NCI-H2107 treated with DMSO at 0.1 percent for 48 hours (cell line): ENCODE measurements around the gene RETN.

Experiments used
- DNase-seq: peaks from one replicate; lab custom pipeline; 2025; ENCODE audit not compliant: unreplicated experiment; lab: John Stamatoyannopoulos, UW

RETN gene, protein sequence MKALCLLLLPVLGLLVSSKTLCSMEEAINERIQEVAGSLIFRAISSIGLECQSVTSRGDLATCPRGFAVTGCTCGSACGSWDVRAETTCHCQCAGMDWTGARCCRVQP

DNA sequence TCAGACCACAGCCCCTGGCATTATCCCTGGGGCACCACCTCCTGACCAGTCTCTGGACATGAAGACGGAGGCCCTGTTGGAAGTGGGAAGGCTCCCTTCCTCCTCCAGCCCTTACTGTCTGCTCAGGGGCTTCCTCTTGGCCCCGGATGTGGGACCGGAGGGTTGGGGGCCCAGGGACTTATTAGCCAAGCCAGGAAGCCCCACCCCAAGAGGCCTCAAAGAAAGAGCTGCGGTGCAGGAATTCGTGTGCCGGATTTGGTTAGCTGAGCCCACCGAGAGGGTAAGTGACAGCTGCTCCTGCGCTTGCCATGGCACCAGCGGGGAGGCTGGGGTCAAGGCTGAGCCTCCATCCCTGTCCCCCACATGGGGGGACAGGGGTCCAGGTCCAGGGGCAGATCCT lies at the start of gene RETN:
Gene RETN (plus strand): TSS at position 208 of the 400 bp plus-strand sequence. CDS start 278 bp downstream, outside the sequence.
- no peak for DNase-seq

DNA sequence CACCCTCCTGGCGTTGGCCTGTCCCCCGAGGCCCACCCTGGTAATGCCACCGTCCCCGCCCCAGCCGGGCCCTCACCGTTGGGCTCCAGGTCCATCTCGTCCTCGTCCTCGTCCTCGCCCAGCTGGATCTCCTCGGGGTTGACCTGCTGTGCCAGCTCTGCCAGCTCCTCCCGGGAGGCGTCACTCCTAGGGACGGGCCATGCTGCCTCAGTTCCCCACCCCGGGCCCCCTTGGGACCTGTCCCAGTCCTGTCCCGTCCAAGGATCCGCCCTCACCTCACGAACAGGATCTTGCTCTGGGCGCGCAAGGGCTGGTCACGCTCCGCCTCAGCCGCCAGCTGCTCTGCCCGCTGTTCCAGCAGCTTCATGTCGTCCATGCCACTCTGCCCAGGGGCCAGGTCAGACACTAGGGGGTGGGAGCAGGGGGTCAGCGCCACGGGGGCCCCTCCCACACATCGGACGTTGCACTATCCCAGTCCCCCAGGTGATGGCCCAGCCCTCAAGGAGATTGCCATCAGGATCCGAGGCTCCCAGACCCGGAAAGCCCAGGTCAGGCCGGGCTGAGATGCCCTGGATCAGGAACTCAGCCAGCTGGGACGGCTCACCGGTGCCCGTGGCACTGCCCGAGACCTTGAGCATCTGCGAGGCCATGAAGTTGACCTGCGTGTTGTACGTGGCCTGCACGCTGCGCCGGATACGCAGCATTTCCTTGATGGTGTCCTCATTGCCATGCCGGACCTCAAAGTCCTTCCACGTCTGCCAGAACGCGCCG lies 49.0 kb upstream of the RETN start:
- no peak for DNase-seq

GRCh38 chr19:7620442-7621412 lies 48.1 kb upstream of the RETN start:
- DNase-seq = no peak

DNA sequence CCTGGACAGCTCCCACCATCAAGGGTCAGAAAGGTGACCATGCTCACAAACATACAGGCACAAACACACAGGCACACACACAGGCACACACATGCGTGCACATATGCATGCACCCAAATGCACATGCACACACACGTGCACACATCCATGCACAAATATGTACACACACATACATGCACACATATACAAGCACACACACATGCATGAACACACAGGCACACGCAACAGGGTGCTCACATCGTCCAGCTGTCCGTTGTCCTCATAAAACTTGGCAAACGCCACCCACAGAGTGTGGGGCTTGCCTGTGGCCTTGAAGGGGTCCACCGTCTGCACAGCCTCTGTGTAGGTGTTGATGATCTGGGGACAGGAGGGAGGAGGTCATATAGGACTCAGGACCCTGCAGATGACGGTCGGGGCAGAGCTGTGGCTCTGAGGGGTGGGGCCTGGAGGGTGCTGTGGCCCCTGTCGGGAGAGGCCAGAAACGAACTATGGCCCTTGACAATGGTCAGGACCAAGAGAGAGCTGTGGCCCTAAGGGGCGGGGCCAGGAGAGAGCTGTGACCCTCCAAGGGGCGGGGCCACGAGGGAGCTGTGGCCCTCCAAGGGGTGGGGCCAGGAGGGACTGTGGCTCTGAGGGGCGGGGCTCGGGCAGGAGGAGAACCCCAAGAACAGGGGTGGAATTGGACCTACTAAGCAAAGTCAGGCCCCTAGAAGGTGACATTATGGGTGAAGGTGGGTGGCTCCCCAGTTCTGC lies 45.7 kb upstream of the RETN start:
- no peak for DNase-seq

GRCh38 chr19:7623725-7624603 lies 44.9 kb upstream of the RETN start:
- DNase-seq = no peak

- DNase-seq = no peak
Observed at GRCh38 chr19:7624810-7625209, 44.0 kb upstream of the RETN start.

DNA sequence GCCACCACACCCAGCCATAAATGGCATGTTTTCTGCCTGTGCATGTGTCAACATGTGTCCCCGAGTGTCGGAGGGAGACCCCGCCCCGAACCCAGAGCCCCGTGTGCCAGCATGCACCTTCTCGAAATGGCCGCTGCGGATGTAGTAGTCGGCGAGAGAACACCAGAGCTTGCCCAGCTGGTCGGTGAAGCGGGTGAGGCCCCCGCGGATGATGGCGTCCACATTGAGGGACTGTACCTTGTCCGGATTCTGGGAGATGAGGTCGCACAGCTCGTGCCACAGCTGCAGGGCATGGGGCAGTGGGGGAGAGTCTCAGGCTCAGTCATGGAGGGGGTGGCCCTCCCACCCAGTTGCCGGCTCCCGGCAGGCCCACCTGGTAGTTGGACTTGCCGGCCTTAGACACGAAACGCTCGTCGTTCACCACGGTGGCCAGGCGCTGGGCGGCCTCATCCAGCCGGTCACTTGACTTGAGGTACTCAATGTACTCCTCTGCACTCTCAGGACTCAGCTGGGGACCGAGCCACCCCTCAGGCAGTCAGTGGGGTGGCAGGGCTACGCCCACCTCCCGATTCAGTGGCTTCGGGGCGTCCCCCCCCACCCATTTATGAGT lies 43.0 kb upstream of the RETN start:
- no peak for DNase-seq

DNA sequence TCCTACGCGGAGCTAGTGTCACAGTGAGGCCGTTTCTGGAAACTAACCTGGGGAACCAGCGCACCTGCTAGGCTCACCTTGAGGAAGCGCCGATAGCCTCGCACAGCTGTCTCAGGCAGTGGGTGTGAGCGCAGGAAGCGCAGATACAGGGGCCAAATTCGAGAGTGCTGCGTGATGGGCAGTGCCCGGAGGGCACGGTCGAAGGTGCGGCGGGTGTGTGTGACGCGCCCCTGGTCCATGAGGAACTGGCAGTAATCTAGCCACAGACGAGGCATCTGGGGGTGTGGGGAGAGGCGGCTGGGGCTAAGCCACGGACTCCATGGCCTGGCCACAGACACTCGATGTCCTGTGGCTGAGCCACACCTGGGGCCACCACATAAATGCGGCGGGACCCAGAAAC lies 41.7 kb upstream of the RETN start:
- DNase-seq = no peak

- DNase-seq = no peak
Observed at GRCh38 chr19:7628589-7629311, 40.1 kb upstream of the RETN start.

- peak; percentile 98 for DNase-seq
Observed at GRCh38 chr19:7629347-7630054, 39.3 kb upstream of the RETN start, which contains the start of the genes PET100 and XAB2. Gene PET100, plus strand, starts transcription at chr19:7629793. Its CDS starts 41 bp downstream, at chr19:7629834. Gene XAB2, minus strand, starts transcription at chr19:7629545. Its CDS starts 18 bp downstream, at chr19:7629527.

GRCh38 chr19:7631577-7631976 lies 37.3 kb upstream of the RETN start:
- no peak for DNase-seq

DNA sequence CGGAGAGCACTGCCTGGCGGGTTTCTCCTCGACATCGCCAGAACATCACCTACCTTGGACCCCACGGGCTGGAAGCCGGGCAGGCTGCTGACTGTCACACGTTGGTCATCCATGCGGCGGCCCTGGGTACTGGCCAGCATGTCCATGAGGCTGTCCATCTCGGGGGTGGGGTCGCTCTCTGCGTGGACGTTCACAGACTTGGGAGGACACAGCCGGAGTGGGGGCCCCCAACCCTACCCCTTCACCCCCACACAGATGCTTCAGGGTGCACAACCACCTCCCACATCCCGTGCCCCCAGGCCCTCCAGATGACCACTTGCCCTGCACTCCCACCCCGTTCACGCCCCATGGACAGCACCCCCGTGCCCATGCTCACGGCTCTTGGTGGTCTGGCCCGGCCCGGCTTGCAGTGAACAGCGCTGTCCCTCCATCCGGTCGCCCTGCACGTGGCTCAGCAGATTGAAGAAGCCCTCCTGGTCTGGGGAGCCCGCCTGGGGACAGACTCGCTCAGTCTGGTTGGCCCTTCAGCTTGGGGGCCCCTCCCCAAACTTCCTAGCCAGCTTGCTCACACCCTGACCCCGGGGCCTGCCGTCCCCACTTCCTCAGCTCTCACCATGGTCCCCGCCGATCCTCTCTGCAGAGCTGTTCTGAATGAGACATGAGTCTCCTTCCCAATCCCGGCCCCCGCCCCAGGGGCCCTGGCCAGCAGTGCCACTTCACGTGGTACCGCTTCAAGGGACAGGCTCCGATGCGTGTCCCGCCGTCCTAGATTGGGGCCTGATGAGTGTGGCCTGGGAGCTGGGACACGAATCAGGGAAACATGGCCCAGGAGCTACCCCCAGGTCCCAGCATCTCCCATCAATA lies 36.3 kb upstream of the RETN start:
- no peak for DNase-seq

DNA sequence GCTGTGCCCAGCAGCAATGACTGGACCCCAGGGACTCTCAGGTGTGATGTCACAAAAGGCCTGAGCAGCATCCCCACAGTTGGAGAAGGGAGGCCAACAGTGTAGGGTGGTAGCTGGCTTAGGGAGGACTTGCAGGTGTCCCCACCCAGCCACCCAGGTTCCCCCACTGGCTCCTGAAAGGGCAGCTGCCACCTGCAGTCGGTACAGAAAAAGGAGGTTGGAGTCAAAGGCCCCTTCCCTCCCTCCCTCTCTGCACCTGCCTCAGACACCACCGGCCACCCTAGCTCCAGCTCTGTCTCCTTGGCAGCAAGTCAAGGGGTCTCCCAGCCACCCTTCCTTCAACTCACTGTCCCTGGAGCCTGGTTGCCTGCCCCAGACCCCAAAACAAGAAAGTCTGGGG lies 35.2 kb upstream of the RETN start, which contains the start of gene PCP2:
Gene PCP2 (minus strand): TSS at position 22 of the 400 bp plus-strand sequence. CDS start 262 bp downstream, outside the sequence.
- no peak for DNase-seq

- DNase-seq = no peak
Observed at GRCh38 chr19:7635670-7636069, 33.2 kb upstream of the RETN start.

- DNase-seq = no peak
Observed at GRCh38 chr19:7636317-7636690, 32.5 kb upstream of the RETN start.

- peak; percentile 28 for DNase-seq
Observed at GRCh38 chr19:7636691-7637373, 32.0 kb upstream of the RETN start, which contains the start of gene STXBP2. Gene STXBP2, plus strand, starts transcription at chr19:7637110. Its CDS starts 40 bp downstream, at chr19:7637150.
